ENCODE data around the gene C19orf67.
A peak's percentile ranks its signal among the peaks of the same experiment; 100 is the strongest.

The C19orf67 gene

DNA sequence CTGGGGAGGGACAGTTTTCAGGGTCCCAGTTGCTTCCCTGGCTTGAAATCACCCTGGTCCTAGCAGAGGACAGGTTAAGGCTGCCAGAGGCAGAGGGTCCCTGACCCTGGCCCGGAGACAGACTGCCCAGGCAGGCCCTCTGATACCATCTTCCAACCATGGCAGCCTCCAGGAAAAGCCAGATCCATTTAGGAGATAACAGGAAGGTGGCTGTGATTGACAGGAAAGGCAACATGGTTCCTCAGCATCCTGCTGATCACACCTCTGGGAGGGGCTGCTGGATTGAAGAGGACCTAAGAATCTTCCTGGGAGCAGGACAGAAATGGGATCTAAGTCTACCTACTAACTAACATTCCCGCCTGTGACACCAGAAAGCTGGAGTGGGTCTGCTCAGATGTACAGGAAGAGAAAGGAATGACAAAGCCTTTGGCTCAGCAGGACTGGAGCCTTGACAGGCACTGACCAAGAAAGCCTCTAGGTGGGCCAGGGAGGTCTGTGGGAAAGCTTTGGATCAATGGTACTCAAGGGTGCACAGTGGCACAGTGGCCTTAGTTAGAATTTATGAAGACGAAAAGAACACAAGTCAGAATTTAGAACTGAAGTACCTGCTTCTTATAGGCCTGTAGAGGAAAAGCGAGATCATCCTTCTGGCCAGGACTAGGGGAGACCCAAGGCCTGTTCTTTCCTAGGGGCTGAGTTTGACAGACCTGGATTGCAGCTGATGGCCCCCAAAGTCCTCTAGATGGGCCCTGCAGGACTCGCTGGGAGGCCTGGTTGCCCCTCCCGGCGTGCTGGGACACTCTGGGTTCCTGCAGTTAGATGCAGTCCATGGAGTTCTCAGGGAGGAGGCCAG is 34.3 kb upstream of the C19orf67 start:
- TF ChIP-seq, protein P1, sequence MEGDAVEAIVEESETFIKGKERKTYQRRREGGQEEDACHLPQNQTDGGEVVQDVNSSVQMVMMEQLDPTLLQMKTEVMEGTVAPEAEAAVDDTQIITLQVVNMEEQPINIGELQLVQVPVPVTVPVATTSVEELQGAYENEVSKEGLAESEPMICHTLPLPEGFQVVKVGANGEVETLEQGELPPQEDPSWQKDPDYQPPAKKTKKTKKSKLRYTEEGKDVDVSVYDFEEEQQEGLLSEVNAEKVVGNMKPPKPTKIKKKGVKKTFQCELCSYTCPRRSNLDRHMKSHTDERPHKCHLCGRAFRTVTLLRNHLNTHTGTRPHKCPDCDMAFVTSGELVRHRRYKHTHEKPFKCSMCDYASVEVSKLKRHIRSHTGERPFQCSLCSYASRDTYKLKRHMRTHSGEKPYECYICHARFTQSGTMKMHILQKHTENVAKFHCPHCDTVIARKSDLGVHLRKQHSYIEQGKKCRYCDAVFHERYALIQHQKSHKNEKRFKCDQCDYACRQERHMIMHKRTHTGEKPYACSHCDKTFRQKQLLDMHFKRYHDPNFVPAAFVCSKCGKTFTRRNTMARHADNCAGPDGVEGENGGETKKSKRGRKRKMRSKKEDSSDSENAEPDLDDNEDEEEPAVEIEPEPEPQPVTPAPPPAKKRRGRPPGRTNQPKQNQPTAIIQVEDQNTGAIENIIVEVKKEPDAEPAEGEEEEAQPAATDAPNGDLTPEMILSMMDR (conservative IDR thresholded peaks at IDR 0.05; ENCODE audit: low read depth, low read length) = no peak
- DNase-seq (ENCODE audit: low read depth) = no peak
- no peak overlapping the region for H3K4me3 ChIP-seq (ENCODE audit: low read length)

DNA sequence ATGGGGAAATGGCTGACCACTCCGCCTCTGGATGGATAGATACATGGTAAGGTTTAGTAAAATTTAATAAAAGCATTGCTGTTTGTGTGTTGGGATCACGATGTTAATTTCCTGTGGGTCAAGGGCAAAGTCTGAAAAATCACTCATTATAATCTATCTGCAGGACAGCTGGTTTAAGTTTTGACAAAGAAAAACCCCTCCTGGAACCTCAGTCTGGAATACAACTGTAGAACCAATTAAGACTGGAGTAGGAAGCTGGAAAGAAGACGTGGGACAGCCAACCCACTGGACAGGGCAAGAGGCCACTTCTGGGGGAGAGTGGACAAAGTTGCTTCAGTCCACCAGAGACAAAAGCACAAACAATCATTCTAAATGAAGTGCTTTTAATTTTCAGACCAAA is 33.6 kb upstream of the C19orf67 start:
- DNase-seq (ENCODE audit: low read depth) = no peak
- H3K4me3 ChIP-seq (ENCODE audit: low read length) = peak overlapping the region; percentile 48

DNA sequence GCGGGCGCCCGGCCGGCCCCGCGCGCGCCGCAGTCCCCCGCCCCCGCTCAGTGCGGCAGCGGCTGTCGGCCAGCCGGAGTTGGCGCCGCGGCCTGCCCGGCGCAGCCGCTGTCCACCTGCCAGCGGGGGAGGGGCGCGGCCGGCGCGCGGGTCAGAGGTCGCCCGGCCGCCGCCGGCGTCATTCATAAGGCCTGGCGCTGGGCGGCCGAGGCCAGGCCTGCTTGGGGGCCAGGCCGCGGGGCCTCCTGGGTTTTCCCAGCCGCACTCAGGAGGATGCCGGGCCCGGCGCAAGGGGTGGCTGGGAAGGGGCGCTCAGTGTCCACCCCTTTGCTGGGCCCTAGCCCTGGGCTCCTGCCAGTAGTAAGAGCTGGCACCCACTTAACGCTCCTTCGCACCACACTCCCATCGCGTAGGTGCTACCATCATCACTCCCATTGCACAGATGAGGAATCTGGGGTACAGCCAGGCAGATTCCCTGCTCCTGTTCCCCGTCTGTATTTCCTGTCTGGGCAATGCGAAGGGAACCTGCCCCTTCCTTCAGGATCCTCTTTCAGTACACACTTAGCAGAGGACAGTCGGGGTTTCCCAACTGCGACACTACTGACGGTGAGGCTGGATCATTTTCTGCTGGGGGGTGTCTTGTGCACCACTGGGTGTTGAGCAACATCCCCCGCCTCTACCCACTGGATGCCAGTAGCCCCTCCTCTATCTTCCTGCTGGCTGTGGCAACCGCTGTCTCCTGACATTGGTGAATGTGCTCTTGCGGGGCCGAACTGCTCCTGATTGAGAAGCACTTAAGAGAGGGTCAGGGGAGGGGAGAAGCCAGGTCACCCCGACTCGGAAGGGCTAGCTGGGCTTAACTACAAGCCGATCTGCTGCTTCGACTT is 32.8 kb upstream of the C19orf67 start:
- DNase-seq (ENCODE audit: low read depth) = peak; percentile 9
- peak overlapping the region; percentile 48 for H3K4me3 ChIP-seq (ENCODE audit: low read length)
- TF ChIP-seq, protein P1 (conservative IDR thresholded peaks at IDR 0.05; ENCODE audit: low read depth, low read length) = no peak

More for the DNA sequence above, 33.6 kb upstream of the C19orf67 start:
- TF ChIP-seq, protein P1 (conservative IDR thresholded peaks at IDR 0.05; ENCODE audit: low read depth, low read length) = no peak

DNA sequence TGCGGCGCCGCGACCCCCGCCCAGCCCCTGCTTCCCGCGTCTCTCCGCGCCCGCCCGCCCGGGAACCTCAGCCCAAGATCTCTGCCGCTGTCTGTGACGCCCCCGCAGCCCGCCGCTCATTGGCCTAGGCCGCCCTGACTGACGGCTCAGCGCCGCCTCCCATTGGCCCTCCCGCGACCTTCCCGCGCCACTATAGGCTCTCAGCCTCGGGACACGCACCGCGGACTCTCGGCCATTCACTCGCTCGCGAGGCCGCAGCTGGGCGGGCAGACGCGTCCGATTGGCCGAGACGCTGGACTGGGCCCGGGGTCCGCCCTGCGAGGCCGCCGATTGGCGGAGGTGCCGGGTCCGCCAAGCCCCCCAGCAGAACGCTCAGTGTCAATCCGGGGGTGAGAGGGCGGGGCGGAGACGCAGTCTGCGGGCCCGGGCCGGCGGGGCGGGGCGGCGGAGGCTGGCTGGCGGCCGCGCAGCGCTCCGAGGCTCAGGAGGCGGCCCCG is 32.1 kb upstream of the C19orf67 start, which contains the start of gene PRKACA:
TSS of gene PRKACA (minus strand) at position 95 of the 497 bp plus-strand sequence. CDS start 215 bp downstream, outside the sequence.
- peak within 1 kb of the TSS; percentile 75 for H3K4me3 ChIP-seq (ENCODE audit: low read length)
- peak; percentile 97 for DNase-seq (ENCODE audit: low read depth)
- TF ChIP-seq, protein P1 (conservative IDR thresholded peaks at IDR 0.05; ENCODE audit: low read depth, low read length) = no peak

DNA sequence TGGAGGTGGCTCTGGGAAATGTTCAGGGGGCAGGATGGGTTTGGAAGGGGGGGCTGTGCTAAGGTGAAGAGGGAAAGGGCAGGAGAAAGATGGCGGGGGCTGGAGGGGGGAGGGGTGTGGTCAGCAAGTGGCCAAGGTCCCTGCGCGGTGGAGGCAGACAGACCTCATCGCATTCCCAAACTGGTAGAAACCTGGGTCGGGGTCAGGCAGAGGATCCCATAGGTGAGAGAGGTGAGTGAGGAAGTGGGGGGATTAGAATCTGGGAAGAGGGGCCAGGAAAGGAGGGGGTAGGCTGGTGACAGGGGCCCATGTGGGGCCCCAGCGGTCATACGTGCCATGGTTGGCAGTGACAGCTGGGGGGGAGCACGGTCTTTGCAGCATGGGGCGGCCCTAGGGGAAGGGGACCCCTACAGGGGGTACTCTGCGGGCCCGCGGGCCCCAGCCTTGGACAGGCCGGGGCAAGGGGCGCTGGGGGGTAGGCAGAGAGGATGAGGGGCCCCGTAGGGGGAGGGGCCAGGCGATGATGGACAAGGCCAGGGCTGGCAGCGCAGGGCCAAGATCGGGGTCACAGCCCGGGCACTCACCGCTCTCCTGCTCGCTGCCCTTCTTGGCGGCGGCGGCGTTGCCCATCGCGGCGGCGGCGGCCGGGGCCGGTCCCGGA is 31.5 kb upstream of the C19orf67 start:
- H3K4me3 ChIP-seq (ENCODE audit: low read length) = peak overlapping the region; percentile 75
- DNase-seq (ENCODE audit: low read depth) = no peak
- TF ChIP-seq, protein P1 (conservative IDR thresholded peaks at IDR 0.05; ENCODE audit: low read depth, low read length) = no peak

GRCh38 chr19:14116525-14116917 is 30.9 kb upstream of the C19orf67 start:
- DNase-seq (ENCODE audit: low read depth) = no peak
- TF ChIP-seq, protein P1 (conservative IDR thresholded peaks at IDR 0.05; ENCODE audit: low read depth, low read length) = no peak
- H3K4me3 ChIP-seq (ENCODE audit: low read length) = peak overlapping the region; percentile 75
